B cell (primary cell): Measurements from ENCODE around the gene MST1R.

Source experiments
- EZH2 ChIP-seq: IDR thresholded peaks from 2 replicates; pipeline ENCODE4 v1.6.1; 2012; ENCODE audit warnings: borderline replicate concordance, low read depth, mild to moderate bottlenecking, moderate library complexity, low read length; ENCODE audit not compliant: insufficient read depth, poor library complexity, severe bottlenecking
- TF ChIP-seq, protein P1 (sequence below): fragments of 200-600 bp; IDR thresholded peaks from one replicate; pipeline ENCODE4 v1.8.0; 2022; ENCODE audit warnings: antibody characterized with exemption, mild to moderate bottlenecking

DNA sequence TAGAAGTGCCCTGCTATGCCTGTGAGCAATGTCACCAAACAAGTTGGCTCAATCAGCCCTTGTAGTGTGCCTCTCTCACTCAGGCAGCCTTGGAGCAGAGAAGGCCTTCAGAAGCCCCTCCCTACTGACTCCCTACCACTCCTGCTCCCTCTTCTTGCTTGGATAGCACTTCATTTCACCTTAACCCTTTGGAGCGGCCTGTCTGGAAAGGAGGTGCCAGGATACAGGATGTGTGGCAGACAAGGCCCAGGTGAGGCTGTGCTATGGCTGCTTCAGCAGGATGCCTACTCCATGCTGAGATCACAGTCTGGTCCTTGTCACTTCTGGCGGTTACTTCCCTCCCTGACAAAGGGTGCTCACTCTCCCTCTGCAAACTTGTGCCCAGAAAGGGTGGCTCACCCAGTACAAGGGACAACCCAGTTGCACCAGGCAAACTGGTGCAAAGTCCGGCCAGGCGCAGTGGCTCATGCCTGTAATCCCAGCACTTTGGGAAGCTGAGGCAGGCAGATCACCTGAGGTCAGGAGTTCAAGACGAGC, 24.9 kb upstream of the MST1R start:
- TF ChIP-seq, protein P1, sequence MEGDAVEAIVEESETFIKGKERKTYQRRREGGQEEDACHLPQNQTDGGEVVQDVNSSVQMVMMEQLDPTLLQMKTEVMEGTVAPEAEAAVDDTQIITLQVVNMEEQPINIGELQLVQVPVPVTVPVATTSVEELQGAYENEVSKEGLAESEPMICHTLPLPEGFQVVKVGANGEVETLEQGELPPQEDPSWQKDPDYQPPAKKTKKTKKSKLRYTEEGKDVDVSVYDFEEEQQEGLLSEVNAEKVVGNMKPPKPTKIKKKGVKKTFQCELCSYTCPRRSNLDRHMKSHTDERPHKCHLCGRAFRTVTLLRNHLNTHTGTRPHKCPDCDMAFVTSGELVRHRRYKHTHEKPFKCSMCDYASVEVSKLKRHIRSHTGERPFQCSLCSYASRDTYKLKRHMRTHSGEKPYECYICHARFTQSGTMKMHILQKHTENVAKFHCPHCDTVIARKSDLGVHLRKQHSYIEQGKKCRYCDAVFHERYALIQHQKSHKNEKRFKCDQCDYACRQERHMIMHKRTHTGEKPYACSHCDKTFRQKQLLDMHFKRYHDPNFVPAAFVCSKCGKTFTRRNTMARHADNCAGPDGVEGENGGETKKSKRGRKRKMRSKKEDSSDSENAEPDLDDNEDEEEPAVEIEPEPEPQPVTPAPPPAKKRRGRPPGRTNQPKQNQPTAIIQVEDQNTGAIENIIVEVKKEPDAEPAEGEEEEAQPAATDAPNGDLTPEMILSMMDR: no peak
- TF ChIP-seq EZH2: no peak
